ENCODE data around the gene CEP19. TPM values are rescaled to one million over a fixed set of nuclear protein-coding genes. Genes with fewer than 3 reads are reported as not detected.

Gene CEP19
- total and polyA plus RNA-seq, 2 of the 8 experiments (the other 6 are each of a cell fraction or from before 2014, with no cell fraction given), result 0.95 to 1.6 TPM

- no peak for TF ChIP-seq CEBPB (IDR thresholded peaks at IDR 0.05; ENCODE audit: low read depth, low read length)
These were observed 51.5 kb downstream of the CEP19 start (continued) for GRCh38 chr3:196660381-196661166.
